T-helper 1 cell treated with Interleukin-12 subunit alpha and Interleukin-12 subunit beta and Interleukin-4 antibody, amounts not matched to agents 30 ng/mL and 1 ng/mL, for 36 hours (primary cell): ENCODE data around the gene VMP1. TPM values are rescaled to one million over a fixed set of nuclear protein-coding genes. Genes with fewer than 3 reads are reported as not detected.
"Not testable (repeated sequence)": the region's sequence is repeated elsewhere in the genome, so short reads cannot be mapped to it uniquely, and the experiment has no call there.

Experiments used
- intact Hi-C: fragments of 100-400 bp; cut with micrococcal nuclease; formaldehyde crosslinking; loops from one replicate; pipeline ENCODE4 v1.15.1; 2024
- total RNA-seq: library from RNA; stranded (reverse); gene quantifications from 2 replicates; pipeline ENCODE4 v1.2.3, GENCODE V29; 2022

Gene VMP1
- total RNA-seq, 1 donor from 2014 or later, result 449 TPM

DNA sequence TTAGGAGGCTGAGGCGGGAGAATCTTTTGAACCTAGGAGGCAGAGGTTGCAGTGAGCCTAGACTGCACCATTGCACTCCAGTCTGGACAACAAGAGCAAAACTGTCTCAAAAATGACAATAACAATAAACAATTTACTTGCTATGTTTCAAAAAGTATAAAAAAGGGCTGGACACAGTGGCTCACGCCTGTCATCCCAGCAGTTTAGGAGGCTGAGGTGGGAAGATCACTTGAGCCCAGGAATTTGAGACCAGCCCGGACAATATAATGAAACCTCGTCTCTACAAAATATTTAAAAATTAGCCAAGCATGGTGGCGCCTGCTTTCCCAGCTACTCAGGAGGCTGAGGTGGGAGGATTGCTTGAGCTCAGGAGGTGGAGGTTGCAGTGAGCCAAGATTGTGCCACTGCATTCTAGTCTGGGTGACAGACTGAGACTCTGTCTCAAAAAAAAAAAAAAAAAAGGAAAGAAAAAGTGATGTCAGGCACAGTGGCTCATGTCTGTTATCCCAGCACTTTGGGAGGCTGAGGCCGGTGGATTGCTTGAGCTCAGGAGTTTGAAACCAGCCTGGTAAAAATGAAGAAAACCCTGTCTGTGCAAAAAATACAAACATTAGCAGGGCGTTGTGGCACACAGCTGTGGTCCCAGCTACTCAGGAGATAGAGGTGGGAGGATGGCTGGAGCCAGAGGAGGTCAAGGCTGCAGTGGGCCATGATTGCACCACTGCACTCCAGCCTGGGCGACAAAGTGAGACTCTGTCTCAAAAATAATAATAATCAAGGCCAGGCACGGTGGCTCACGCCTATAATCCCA is 146.7 kb downstream of the VMP1 start:
- intact Hi-C loops, result loop anchor here (1.0 to 2.0 kb wide), 3 partner anchors 17 to 331 kb away; no protein-coding TSS in a partner anchor

DNA sequence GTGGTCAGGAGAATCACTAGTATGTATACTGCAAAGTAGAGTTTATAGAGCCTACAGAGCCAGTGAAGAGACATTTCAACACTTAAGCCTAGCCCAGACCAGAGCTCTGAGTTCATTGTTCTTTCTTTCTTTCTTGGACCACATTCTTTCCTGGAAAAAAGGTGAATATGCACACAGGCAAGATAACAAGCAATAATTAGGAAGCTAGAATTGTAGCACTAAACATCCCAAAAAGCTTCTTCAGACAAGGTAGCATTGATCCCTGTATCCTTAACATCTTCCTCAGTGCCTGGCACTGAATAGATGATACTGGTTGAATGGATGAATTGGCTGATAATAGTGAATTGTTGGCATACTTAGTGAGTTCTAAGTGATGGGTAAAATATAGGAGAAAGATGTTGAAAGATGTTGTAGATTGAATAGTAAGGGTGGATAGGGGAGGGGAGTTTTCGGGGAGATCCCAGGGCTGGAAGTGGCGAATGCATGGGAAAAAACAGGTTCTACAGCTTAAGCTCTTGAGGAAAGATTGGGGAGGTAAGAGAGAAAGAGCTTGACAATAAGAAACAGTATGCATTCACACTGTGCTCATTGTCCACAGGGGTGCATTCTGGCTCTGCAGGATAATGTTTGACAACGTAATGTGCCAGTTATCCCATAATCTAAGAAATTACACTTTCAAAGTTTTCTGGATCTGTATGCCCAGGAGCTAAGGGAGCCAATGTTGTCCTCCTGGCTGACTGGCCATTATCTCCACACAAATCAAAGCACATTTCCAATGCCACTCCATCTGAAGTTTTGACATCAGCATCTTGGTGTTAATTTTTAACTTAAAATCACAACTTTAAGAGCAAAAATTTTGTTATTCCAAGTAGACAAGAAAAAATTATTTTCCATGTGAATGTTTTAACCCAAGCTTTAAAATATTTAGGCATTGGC is 149.7 kb downstream of the VMP1 start:
- intact Hi-C loops, result no loop called here

DNA sequence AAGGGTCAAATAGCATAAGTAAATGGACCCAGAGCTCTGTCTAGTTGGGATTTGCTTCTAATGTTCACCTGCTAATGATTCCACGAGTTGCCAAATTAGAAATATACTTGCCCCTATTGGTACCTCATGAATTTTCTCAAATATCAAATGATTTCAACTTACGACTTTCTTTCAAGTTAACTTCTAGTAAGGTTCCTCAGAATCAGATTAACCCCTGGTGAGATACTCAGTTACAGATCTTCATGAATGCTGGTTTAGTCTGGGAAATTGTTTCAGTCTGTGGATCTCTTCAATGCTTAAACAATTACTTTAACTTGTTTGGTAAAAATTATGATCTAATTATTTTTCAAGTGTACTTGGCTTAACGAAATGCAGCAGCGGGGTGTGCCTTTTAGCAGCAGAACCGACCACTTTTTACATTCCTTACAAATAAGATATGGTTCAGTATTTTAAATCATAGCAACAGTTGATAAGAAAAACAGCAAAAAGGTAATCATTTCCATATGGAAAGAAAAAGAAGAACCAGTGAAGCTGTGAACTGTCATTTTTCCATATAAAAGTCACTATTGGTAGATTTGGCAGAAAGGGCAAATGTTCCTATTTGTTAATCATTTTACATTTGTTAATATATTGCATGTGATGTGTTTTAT is 150.8 kb downstream of the VMP1 start:
- intact Hi-C loops, result loop anchor here (2.0 kb wide), 1 partner anchor 337 kb away; no protein-coding TSS in a partner anchor

DNA sequence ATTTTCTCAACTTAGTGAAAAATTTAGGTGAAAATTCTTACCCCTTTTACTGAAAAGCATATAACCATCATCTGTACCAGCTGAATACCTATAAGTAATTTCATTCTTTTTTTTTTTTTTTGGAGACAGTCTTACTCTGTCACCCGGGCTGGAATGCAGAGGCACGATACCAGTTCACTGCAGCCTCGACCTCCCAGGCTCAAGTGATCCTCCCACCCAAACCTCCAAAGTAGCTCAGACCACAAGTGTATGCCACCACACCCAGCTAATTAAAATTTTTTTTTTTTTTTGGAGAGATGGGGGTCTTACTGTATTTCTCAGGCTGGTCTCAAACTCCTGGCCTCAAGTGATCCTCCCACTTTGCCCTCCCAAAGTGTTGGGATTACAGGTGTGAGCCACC is 151.5 kb downstream of the VMP1 start:
- intact Hi-C loops, result loop anchor here (1.0 to 2.0 kb wide), 6 partner anchors 16 to 338 kb away; partner anchors contain the start of genes PTRH2 and VMP1

DNA sequence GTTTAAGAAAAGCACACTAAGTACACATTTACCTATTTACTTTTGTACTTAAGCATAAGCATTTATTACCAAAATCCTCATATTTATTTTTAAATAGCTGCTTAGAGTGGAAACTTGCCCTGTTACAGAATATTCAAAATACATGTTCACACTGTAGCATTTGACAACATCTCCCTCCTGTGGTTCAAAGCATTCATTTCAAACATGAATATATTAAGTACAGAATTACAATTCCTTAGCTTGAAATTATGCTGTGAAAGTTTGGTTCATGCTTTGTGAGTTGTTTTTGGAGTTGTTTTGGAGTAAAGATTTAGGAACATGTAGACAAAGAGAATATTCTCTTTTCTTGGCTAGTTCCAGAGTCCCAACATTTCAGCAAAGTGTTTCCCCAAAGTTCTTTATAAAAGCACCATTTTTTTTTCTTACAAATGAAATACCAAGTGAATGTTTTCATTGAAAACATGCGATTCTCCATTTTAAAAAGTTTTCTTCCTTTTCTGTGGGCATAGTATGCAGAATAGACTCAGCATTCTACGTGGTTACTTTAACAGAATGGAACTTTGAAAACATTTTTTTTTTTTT is 152.1 kb downstream of the VMP1 start:
- intact Hi-C loops, result loop anchor here (1.0 to 2.0 kb wide), 6 partner anchors 16 to 339 kb away; partner anchors contain the start of genes PTRH2 and VMP1

DNA sequence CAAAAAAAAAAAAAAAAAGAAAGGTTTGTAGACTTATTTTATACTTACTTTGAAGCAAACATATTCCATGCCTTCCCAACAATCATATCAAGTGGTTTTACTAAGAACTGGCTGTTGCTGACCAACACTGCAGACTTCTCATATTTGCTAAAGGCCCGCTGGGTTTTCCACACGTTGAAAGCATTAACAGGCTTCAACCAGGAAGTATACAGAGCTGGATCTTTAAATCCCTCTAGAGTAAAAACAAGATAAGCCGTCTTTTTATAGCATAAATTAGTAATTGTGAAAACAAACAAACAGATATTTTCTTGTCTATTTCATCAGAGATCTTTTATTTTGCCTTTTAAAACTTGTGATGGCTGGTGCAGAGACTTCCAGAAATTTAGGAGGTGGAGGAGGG is 156.2 kb downstream of the VMP1 start:
- intact Hi-C loops, result no loop called here

DNA sequence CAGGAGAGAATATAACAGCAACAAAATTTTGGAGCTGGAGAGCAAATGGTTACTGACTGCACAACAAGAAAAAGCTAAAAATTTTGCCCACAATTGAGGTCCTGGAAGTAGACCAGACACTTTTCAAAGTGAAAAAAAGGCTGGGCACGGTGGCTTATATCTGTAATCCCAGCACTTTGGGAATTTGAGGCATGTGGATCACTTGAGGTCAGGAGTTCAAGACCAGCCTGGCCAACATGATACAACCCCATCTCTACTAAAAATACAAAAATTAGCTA is 162.4 kb downstream of the VMP1 start:
- intact Hi-C loops, result no loop called here

DNA sequence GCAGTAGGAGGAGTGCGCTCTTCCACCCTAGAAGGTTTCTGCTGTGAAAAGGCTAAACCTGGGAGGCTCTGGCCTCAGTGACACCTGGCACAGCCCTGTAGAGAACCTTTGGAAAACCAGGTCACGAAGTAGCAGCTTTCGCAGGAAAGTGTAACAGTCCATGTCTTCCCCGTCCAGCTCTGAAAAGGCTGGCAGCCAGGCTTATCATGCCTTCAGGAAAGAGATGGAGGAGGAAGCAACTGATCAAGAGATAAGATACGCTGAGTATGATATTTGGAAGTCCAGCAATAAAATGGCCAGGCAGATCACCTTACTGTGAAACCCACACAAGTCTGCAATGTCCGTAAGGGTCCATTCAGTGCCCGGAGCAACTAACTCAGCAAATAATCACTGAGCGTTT is 163.0 kb downstream of the VMP1 start:
- intact Hi-C loops, result no loop called here

DNA sequence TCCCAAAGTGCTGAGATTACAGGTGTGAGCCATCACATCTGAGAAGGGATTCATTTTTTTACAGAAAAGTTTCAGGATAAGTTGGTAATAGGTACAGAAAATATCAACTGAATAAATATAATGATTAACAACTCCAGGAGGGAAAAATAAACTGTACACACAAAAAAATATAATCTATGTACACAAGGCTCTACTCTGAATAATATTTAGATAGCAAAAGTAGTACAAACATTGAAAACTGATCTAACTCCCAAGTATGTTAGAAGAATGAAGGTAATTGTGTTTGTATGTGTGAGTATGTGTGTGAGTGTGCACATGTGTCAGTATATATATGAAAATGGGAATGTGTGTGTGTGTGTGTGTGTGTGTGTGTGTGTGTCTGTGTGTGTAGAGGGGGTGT is 164.9 kb downstream of the VMP1 start:
- intact Hi-C loops, result no loop called here

DNA sequence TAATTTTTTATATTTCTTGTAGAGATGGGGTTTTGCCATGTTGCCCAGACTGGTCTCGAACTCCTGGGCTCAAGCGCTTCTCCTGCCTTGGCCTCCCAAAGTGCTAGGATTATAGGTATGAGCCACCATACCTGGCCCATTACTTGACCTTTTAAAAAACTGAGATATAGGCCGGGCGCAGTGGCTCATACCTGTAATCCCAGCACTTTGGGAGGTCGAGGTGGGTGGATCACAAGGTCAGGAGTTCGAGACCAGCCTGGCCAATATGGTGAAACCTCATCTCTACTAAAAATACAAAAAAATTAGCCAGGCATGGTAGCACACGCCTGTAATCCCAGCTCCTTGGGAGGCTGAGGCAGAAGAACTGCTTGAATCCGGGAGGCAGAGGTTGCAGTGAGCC is 166.0 kb downstream of the VMP1 start:
- intact Hi-C loops, result not testable (repeated sequence)

DNA sequence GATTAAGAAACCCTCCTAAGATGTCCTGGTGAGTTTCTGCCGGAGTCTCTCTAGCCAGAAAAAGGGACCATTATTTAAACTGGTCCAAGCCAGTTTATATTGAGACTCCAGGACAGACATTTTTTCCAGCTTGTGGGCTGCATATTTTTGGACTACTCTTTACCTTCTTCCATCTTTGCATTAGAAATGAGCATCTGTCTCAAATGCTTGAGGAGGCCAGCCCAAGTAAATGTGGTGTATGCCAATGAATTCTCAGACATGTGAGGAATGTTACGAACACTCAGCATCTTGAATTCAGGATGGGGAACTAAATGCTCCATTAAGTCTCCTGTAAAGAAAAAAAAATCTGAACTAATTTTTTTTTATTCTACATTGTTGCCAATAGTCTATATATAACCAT is 166.9 kb downstream of the VMP1 start:
- intact Hi-C loops, result no loop called here

DNA sequence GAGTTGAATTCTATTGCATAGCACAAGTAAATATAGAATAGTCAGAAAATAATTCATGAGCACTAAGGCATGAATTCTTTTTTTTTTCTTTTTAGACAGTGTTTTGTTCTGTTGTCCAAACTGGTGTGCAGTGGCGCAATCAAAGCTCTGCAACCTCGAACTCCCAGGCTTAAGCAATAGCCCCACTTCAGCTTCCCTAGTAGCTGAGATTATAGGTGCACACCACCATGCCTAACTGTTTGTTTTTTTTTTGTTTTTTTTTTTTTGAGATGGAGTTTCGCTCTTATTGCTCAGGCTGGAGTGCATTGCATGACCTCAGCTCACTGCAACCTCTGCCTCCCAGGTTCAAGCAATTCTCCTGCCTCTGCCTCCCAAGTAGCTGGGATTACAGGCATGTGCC is 168.7 kb downstream of the VMP1 start:
- intact Hi-C loops, result no loop called here

DNA sequence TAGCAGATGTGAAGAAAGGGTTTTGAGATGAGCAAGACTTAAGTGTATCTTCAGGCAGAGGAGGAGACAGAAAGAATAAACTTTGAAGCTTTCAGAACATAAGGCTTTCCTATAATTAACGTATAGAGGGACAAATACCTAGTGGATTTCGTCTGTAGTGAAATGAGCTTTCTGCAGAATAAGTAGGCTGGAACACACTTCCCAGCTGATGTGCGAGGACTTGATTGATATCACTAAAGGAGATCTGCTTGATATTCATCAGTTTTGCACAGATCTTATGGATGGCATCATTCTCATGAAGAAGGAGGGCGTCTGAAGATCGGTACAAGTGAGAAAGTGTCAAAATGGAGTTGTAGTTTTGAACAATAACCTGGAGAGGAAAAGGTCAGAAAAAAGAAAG is 170.5 kb downstream of the VMP1 start:
- intact Hi-C loops, result no loop called here

DNA sequence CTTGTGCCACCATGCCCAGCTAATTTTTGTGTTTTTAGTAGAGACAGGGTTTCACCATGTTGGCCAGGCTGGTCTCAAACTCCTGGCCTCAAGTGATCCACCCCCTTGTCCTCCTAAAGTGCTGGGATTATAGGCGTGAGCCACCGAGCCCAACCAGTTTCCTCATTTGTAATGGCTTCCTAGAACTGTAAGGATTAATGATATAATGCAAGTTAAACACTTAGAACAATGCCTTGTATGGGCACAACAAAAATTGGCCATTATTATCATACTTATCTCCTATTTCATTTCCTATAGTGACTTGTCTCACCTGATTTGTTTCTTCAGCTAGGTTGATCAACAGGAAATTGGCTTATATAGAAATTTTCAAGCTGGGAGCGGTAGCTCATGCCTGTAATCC is 171.2 kb downstream of the VMP1 start:
- intact Hi-C loops, result no loop called here

DNA sequence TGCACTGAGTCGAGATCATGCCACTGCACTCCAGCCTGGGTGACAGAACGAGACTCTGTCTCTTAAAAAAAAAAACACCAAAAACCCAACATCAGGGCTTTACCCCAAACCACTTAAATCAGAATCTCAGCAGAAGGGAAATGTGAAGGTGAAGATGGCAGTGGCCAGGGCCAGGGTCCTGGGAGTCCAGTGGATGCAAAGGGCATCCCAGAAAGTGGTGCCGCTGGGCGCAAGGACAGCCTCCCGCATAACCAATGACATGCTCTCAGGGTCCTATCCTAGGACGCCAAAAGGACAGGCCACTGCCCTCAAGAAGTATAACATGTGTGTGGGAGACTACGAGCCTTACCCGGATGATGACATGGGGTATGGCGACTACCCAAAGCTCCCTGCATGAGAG is 177.4 kb downstream of the VMP1 start:
- intact Hi-C loops, result no loop called here

DNA sequence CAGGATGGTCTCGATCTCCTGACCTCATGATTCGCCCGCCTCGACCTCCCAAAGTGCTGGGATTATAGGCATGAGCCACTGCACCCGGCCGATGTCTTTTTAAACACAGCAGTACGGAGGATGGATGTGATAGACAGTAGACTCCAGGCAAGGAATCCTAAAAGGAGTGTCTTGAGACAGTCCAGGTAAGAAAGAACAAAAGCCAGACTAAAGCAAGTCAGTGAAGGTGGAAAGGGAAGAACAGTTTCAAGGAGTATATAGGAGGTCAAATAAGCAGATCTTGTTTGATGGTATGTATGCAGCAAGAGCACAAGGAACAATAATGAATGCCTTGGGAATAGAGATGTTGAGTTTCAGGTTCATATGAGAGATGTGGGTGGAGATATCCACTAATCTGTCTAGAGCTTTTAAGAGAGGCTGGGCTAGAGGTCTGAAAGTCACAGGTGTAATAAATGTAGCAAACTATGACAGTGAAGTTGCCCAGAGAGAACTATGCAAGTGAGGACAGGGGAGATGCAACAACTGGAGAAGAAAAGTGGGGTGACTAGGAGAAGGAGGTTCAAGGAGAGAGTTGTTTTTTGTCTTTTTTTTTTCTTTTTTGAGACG is 180.8 kb downstream of the VMP1 start:
- intact Hi-C loops, result no loop called here

DNA sequence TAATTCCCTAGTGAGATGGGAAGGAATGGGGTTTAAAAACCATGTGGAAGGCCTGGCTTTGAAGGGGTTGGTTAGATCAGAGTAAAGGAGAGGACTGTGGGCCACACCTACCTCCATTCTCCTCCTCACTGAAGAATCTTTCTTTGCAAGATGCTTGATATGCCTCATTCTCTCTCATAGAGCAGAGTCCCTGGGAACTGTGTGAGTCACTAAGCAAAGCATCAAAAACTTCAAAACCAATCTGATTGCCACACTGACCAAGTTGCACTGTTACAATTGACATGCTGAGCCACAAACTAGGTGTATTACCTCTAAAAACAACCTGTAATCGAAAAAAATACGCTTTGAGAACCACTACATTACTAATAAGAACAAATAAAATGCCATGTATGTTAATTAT is 183.3 kb downstream of the VMP1 start:
- intact Hi-C loops, result loop anchor here (5.0 to 10.0 kb wide), 3 partner anchors 284 to 637 kb away; partner anchors contain the start of genes APPBP2 and DHX40
